Measurements from ENCODE around the gene SEC14L6. TPM values are rescaled to one million over a fixed set of nuclear protein-coding genes. Genes with fewer than 3 reads are reported as not detected.
"Not testable (repeated sequence)": the region's sequence is repeated elsewhere in the genome, so short reads cannot be mapped to it uniquely, and the experiment has no call there.

The SEC14L6 gene
- total RNA-seq, 4 donors from 2014 or later: 0.22 to 3.0 (median 0.54) TPM

GRCh38 chr22:30568137-30568805 lies 21.7 kb upstream of the SEC14L6 start:
- ATAC-seq: no peak
- Histone ChIP-seq H3K27ac (no peak overlapping the region), H3K27me3 (peaks cover 21% of the 10 kb centered on the region), H3K36me3 (no peaks in the 10 kb centered on the region), H3K4me3 (no peak overlapping the region), H3K9me3 (no peaks in the 10 kb centered on the region), H3K4me1 (no peaks in the 10 kb centered on the region)
- no peak for TF ChIP-seq CTCF (IDR thresholded peaks at IDR 0.05)
- no peak for TF ChIP-seq POLR2AphosphoS5 (IDR thresholded peaks at IDR 0.05)
- no peak for TF ChIP-seq EP300 (IDR thresholded peaks at IDR 0.05)
- no peak for TF ChIP-seq POLR2A (IDR thresholded peaks at IDR 0.05)
- 46 to 70% methylated on average over 3 to 8 of the region's 10 CpGs for WGBS, 2 donors (ENCODE audit: low coverage in 1 of 2)

GRCh38 chr22:30567277-30567676 lies 20.7 kb upstream of the SEC14L6 start:
- not testable (repeated sequence) for ATAC-seq
- 98 to 100% methylated on average over 6 of the region's 6 CpGs for WGBS, 2 donors (ENCODE audit: low coverage in 1 of 2)

GRCh38 chr22:30566125-30566524 lies 19.6 kb upstream of the SEC14L6 start:
- no peaks in the 10 kb centered on the region for H3K4me1 ChIP-seq
- no peaks in the 10 kb centered on the region for H3K9me3 ChIP-seq
- WGBS, 2 donors (ENCODE audit: low coverage in 1 of 2): 46 to 57% methylated on average over 3 to 6 of the region's 7 CpGs
- no peaks in the 10 kb centered on the region for H3K36me3 ChIP-seq
- no peak for ATAC-seq
- no peak overlapping the region for H3K27ac ChIP-seq
- peaks cover 33% of the 10 kb centered on the region for H3K27me3 ChIP-seq
- TF ChIP-seq CTCF (IDR thresholded peaks at IDR 0.05): no peak
- TF ChIP-seq POLR2AphosphoS5 (IDR thresholded peaks at IDR 0.05): no peak
- TF ChIP-seq POLR2A (IDR thresholded peaks at IDR 0.05): no peak
- TF ChIP-seq EP300 (IDR thresholded peaks at IDR 0.05): no peak
- no peak overlapping the region for H3K4me3 ChIP-seq

More at GRCh38 chr22:30567277-30567676, 20.7 kb upstream of the SEC14L6 start:
- H3K27me3 ChIP-seq: peaks cover 22% of the 10 kb centered on the region
- H3K9me3 ChIP-seq, H3K4me1 ChIP-seq, H3K27ac ChIP-seq, H3K36me3 ChIP-seq, H3K4me3 ChIP-seq: not testable (repeated sequence)

- Histone ChIP-seq H3K9me3 (no peaks in the 10 kb centered on the region), H3K27me3 (peaks cover 33% of the 10 kb centered on the region), H3K27ac (no peak overlapping the region), H3K36me3 (no peaks in the 10 kb centered on the region), H3K4me1 (no peaks in the 10 kb centered on the region), H3K4me3 (no peak overlapping the region)
- TF ChIP-seq EP300 (IDR thresholded peaks at IDR 0.05): no peak
- TF ChIP-seq POLR2A (IDR thresholded peaks at IDR 0.05): no peak
- no peak for TF ChIP-seq POLR2AphosphoS5 (IDR thresholded peaks at IDR 0.05)
- no peak for TF ChIP-seq CTCF (IDR thresholded peaks at IDR 0.05)
- WGBS, 2 donors (ENCODE audit: low coverage in 1 of 2): 30% methylated on average over 2 of the region's 4 CpGs; no CpG with 5 or more reads in 1 of the 2 donors
- no peak for ATAC-seq
These were observed 18.8 kb upstream of the SEC14L6 start for GRCh38 chr22:30565341-30565740.

- Histone ChIP-seq H3K27ac (no peak overlapping the region), H3K9me3 (no peaks in the 10 kb centered on the region), H3K4me1 (no peaks in the 10 kb centered on the region), H3K27me3 (peaks cover 33% of the 10 kb centered on the region), H3K4me3 (no peak overlapping the region), H3K36me3 (no peaks in the 10 kb centered on the region)
- 31% methylated on average over 2 of the region's 3 CpGs; no CpG with 5 or more reads in 1 of the 2 donors for WGBS, 2 donors (ENCODE audit: low coverage in 1 of 2)
- no peak for ATAC-seq
- TF ChIP-seq CTCF (IDR thresholded peaks at IDR 0.05) (no peak), POLR2AphosphoS5 (IDR thresholded peaks at IDR 0.05) (no peak), EP300 (IDR thresholded peaks at IDR 0.05) (no peak), POLR2A (IDR thresholded peaks at IDR 0.05) (no peak)
These were observed 18.2 kb upstream of the SEC14L6 start for GRCh38 chr22:30564761-30565119.
